HG02678 (cell line): ENCODE measurements around the gene KYAT1.
"Not testable (repeated sequence)": the region's sequence is repeated elsewhere in the genome, so short reads cannot be mapped to it uniquely, and the experiment has no call there.

ENCODE experiments used
- ATAC-seq: cut with Tn5 transposase; IDR thresholded peaks from one replicate; pipeline ENCODE4 v1.9.1; 2021; ENCODE audit warnings: mild to moderate bottlenecking, moderate library complexity; ENCODE audit not compliant: unreplicated experiment

The KYAT1 gene

GRCh38 chr9:128886211-128886891, 4.6 kb upstream of the KYAT1 start:
- ATAC-seq = no peak

DNA sequence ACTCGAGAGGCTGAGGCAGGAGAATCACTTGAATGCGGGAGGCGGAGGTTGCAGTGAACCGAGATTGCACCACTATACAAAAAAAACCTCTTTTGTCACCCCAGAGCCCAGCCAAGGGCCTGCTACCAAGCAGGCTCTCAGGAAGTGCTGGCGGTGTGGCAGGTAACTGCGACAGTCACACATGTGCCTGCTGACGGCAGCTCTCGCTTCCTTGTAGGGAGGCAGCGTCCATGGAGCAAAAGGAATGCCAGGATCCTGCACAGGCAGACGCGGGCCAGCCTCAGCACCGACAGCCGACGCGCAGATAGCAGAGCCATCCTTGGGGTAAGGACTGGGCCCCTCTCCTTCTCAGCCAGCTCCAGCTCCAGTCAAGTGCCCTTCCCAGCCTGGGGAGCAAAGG, 4.0 kb upstream of the KYAT1 start:
- ATAC-seq = no peak

DNA sequence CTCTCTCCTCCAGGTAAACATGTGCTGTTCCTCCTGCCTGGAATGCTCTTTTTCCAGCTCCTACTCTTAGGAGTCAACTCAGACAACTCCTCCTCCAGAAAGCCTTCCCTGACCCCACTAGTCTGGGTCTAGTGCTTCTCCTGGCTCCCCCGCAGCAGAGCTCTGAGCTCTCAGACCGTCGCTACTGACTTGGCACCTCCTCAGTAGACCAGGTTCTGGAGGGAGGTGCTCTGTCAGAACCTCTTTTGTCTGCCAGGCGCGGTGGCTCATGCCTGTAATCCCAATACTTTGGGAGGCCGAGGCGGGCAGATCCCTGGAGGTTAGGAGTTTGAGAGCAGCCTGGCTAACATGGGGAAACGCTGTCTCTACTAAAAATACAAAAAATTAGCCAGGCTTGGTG, 3.6 kb upstream of the KYAT1 start:
- no peak for ATAC-seq

- no peak for ATAC-seq
These were observed 2.4 kb upstream of the KYAT1 start for GRCh38 chr9:128884164-128884563.

DNA sequence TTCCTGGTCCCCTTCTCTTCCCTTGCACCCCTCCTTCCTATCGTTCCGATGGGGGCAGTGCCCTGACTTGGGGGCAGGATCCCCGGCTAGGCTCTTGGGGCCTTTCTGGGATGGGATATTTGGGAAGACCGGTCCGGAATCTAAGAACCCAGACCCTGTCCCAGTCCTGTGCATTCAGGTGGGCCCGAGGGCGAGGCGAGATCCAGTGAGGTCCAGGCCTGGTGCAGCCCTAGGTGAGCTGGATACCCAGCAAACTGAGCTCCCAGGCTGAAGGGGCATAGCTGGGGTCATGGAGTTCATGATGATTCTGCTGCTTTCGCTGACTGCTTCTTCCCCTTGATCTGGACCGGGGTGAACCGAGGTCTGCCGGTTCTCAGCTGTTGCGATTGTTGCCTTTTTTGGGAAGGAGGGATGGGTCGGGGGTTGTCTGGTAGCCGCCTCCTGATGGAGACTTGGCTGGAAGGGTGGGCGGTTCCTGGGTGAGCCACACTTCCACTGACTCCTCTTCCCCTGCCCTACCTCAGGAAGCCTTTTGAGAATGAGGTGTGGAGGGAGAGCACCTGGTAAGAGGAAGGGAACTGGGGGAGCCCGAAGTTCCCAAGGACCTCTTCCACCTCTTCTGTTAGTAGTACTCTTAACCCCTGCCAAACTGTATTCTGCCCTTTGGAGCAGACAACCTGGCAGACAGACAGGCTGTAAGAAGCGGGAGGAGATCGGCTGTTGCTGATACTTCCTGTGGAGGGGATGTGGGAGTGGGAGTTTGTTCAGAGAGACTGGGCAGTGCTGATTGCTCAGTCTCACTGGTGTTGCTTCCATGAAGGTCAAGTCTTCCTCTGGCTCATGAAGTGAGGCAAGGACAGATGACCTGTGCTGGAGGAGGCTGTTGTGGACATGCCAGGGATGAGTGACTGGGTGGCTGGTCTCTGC, 1.2 kb upstream of the KYAT1 start:
- no peak for ATAC-seq

GRCh38 chr9:128877852-128878251, 3.9 kb downstream of the KYAT1 start:
- no peak for ATAC-seq

DNA sequence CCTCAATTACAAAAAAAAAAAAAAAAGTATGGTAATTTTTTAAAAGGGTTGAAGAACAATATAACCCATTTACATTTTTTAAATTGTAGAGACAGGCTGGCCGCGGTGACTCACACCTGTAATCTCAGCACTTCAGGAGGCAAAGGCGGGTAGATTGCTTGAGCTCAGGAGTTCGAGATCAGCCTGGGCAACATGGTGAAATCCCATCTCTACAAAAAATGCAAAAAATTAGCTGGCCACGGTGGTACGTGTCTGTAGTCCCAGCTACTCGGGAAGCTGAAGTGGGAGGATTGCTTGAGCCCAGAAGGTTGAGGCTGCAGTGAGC, 10.8 kb downstream of the KYAT1 start:
- not testable (repeated sequence) for ATAC-seq

GRCh38 chr9:128870128-128870940, 11.4 kb downstream of the KYAT1 start:
- no peak for ATAC-seq

DNA sequence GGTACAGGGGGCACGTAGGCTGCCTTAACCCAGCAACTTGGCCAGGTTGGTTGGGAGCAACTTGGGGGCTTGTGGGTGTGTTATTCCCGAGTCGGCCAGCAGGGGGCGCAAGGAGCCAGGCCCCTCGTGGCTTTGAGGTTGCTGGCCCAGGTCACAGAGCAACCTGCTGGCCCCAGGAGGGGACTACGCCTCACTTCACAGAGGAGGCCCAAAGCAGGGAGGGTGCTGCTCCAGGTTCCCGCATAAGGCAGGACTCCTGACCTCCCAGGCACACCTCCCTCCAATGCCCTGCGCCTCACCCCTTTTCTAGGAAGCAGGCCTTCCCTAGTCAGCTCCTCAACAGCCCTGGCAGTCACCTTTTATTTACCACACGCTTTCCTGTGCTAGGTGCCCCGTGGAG, 18.1 kb downstream of the KYAT1 start:
- ATAC-seq = no peak

- no peak for ATAC-seq
These were observed 19.3 kb downstream of the KYAT1 start for GRCh38 chr9:128862401-128862851.

DNA sequence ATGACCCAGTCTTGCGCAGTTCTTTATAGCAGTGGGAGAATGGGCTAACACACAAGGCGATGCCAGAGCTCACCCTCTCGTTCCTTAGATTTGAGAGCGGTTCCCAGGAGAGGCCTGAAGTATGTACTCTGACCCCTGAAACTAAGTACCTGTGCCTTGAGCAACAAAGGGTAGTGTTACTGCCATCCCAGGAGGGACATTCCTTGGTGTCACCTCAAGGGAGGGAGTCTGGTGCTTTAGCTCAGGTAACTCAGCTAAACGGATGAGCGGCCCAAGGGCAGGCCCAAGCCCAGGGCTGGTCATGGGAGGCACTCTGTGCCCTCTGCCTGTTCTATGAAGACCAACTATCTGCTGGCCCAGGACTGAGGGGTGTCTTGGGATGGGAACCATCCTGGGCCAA, 20.2 kb downstream of the KYAT1 start:
- ATAC-seq = no peak

- no peak for ATAC-seq
These were observed 20.8 kb downstream of the KYAT1 start for GRCh38 chr9:128860937-128861336.

GRCh38 chr9:128858476-128858875, 23.3 kb downstream of the KYAT1 start:
- not testable (repeated sequence) for ATAC-seq

DNA sequence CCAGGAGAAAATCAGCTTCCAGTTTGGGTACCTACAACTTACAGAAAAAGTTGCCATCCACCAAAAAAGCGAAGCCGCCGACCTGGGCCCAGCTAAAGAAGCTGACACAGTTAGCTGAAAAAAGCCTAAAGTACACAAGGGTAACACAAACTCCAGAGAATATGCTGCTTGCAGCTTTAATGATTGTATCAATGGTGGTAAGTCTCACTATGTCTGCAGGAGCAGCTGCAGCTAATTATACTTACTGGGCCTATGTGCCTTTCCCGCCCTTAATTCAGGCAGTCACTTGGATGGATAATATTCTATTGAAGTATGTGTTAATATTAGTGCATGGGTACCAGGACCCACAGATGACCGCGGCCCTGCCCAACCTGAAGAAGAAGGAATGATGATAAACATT, 27.3 kb downstream of the KYAT1 start:
- ATAC-seq = not testable (repeated sequence)

DNA sequence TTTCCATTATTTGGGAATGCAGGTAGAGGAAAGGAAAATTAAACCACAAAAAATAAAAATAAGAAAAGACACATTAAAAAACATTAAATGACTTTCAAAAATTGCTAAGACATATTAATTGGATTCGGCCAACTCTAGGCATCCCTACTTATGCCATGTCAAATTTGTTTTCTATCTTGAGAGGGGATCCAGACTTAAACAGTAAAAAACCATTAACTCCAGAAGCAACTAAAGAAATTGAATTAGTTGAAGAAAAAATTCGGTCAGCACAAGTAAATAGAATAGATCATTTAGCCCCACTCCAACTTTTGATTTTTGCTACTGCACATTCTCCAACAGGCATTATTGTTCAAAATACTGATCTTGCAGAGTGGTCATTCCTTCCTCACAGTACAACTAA, 29.1 kb downstream of the KYAT1 start:
- ATAC-seq = not testable (repeated sequence)

- not testable (repeated sequence) for ATAC-seq
These were observed 29.8 kb downstream of the KYAT1 start for GRCh38 chr9:128851779-128852600.

- ATAC-seq = not testable (repeated sequence)
These were observed 30.7 kb downstream of the KYAT1 start for GRCh38 chr9:128851024-128851423.

DNA sequence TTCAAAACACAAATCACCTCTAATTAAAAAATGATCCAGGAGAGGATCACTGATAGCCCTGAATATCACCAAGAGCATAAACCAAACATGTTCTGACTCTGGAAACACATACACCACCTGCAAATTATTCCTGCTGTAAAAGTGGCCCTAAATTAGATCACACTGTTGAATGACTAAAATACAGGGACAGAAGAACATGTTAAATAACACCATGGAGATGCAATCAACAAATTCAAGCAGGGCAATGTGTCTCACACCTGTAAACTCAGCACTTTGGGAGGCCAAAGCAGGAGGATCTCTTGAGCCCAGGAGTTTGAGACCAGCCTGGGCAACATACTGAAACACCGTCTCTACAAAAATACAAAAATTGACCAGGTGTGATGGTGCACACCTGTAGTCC, 33.9 kb downstream of the KYAT1 start:
- no peak for ATAC-seq

DNA sequence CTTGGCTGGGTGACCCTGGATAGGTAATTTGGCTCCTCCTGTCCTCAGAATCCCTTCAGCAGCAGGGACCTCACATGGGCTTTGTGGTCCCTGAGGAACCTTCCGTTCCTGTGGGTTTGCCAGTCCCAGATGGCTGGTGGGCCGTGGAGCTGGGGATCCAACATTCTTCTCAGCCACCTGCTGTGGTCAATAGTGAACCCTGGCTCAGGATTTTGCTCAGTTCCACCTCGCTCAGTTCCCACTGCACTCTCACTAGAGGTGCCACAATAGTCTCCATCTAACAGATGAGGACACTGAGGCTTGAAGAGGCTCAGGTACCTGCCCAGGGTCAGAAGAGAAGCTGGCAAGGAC, 35.1 kb downstream of the KYAT1 start:
- ATAC-seq = no peak

DNA sequence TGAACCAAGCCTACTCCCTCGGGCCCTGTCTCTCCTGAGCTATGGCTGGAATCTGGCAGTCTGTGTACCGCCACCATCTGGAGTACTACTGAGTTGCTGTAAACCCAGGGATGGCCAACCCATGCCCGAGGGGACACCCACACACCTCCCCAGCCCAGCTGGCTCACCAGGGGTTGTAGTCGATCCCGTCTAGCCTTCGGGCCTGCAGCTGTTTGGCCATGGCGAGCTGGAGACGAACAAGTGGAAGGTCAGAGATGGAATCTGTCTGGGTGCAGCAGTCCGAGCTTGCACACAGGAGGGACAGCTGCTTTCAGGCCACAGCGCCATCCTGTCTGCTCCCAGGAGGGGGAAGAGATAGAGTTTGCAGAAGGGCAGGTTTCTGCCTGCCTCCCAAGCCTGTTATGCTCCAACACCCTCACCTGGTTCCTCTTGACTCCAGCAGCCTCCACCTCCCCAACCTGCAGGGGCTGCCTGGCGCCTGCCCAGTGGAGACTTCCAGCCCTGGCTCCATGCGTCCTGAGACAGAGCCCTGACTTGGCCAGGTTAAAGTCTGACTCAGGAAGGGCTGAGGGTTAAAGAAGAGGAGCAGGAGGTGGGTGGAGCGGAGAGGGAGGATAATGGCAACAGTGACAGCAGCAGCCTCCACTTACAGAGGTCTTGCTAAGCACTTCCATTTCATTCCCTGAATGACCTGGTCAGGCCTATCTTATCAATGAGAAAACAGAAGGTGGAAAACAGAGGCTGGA, 36.4 kb downstream of the KYAT1 start:
- no peak for ATAC-seq
